Measurements from ENCODE around the gene DARS1.
A peak's percentile ranks its signal among the peaks of the same experiment; 100 is the strongest.
"Not testable (repeated sequence)": the region's sequence is repeated elsewhere in the genome, so short reads cannot be mapped to it uniquely, and the experiment has no call there.

Gene DARS1

GRCh38 chr2:135885709-135886108 is 99.7 kb downstream of the DARS1 start:
- no peak for DNase-seq (ENCODE audit: low spot score)

GRCh38 chr2:135882415-135882814 is 103.0 kb downstream of the DARS1 start:
- DNase-seq (ENCODE audit: low spot score): no peak

GRCh38 chr2:135876770-135877169 is 108.7 kb downstream of the DARS1 start:
- DNase-seq (ENCODE audit: low spot score): not testable (repeated sequence)

- peak; percentile 99 for DNase-seq (ENCODE audit: low spot score)
Measured at GRCh38 chr2:135876066-135876711, 109.2 kb downstream of the DARS1 start, which contains the start of gene MCM6. MCM6 (minus strand) TSS chr2:135876443; CDS start chr2:135876365, 78 bp downstream.

DNA sequence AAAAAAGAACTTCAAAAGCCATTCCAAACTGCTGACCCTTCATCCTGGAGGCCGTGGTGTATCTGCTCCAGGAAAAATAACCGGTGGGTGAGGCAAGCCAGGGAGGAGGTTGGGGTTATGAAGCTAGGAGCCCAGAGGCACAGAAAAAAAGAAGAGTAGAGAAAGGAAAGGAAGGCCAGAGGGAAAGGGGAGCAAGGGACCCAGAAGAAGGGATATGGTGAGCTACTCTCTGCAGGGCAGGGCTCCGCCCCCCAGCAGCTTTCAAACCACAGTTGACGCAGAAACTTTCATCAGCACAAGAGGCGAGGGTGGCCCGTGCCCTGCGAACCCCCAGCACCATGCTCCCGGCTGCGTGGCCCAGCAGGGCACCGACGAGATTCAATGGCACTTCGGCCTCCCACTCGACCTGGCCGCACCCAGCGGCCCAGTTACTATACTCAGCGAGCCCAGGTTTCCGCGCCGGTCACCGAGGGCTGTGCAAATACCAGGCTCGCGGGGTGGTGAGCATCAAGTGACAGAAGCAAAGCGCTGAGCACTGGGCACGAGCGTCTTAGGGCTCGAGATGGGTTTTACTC is 109.8 kb downstream of the DARS1 start:
- DNase-seq (ENCODE audit: low spot score): peak; percentile 55

GRCh38 chr2:135874777-135875365 is 110.6 kb downstream of the DARS1 start:
- no peak for DNase-seq (ENCODE audit: low spot score)

DNA sequence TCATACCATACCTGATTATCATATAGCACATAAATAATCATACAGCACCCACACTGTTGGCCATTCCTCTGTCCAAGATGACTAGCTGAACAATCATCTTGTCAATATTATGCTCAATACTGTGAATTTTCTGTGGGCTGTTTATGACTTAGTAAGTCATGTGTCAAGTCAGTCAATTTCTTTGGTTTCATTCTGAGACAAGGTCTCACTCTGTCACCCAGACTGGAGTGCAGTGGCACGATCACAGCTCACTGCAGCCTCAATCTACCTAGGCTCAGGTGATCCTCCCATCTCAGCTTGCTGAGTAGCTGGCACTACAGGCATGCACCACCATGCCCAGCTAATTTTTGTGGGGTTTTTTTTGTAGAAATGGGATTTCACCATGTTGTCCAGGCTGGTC is 114.9 kb downstream of the DARS1 start:
- no peak for DNase-seq (ENCODE audit: low spot score)

DNA sequence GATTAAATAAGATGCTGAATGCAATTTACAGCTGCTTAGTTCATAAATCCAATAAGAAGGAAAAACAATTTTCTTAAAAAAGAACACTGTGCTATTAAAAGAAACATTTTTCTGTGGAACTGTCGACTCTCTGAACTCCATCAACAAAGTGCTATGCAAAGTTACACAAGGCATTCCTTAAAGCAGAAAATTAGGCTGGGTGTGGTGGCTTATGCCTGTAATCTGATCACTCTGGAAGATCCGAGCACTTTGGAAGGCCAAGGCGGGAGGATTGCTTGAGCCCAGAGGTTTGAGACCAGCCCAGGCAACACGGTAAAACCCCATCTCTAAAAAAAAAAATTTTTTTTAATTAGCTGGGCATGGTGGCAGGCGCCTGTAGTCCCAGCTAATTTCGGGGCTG is 122.2 kb downstream of the DARS1 start:
- DNase-seq (ENCODE audit: low spot score): no peak

GRCh38 chr2:135862718-135863117 is 122.7 kb downstream of the DARS1 start:
- DNase-seq (ENCODE audit: low spot score): no peak

All from kidney tubule cell (primary cell).